Activated T-cell treated with anti-CD3 and anti-CD28 coated beads, Interleukin-2, amount 50 U/mL, for 48 hours (primary cell): ENCODE results near the gene VWA2.
"Not testable (repeated sequence)": the region's sequence is repeated elsewhere in the genome, so short reads cannot be mapped to it uniquely, and the experiment has no call there.

ENCODE experiments used
- DNase-seq, 2 experiments: peaks; one replicate each; pipeline ENCODE4 v3.0.0-alpha.2; 2020

VWA2 gene

GRCh38 chr10:114320249-114321116 lies 81.4 kb downstream of the VWA2 start:
- DNase-seq: no peak

- DNase-seq: no peak
Observed at GRCh38 chr10:114322344-114322743, 83.3 kb downstream of the VWA2 start.

- DNase-seq: no peak
Observed at GRCh38 chr10:114323023-114323422, 84.0 kb downstream of the VWA2 start.

- DNase-seq: no peak
Observed at GRCh38 chr10:114326795-114327194, 87.7 kb downstream of the VWA2 start.

- no peak for DNase-seq
Observed at GRCh38 chr10:114327537-114328440, 88.7 kb downstream of the VWA2 start.

- DNase-seq: no peak
Observed at GRCh38 chr10:114328441-114328812, 89.4 kb downstream of the VWA2 start.

GRCh38 chr10:114328874-114329273 lies 89.8 kb downstream of the VWA2 start:
- DNase-seq: no peak

GRCh38 chr10:114329634-114330365 lies 90.7 kb downstream of the VWA2 start:
- no peak for DNase-seq

GRCh38 chr10:114332301-114333192 lies 93.5 kb downstream of the VWA2 start:
- DNase-seq: no peak

- DNase-seq: not testable (repeated sequence)
Observed at GRCh38 chr10:114333441-114333840, 94.4 kb downstream of the VWA2 start.

- no peak for DNase-seq
Observed at GRCh38 chr10:114334301-114334700, 95.2 kb downstream of the VWA2 start.

GRCh38 chr10:114335614-114336013 lies 96.6 kb downstream of the VWA2 start:
- no peak for DNase-seq

GRCh38 chr10:114336823-114337509 lies 97.9 kb downstream of the VWA2 start:
- no peak for DNase-seq

GRCh38 chr10:114337510-114338462 lies 98.7 kb downstream of the VWA2 start:
- DNase-seq: peak; percentile 37 to 51

GRCh38 chr10:114340816-114341215 lies 101.8 kb downstream of the VWA2 start:
- DNase-seq: no peak
